CD14-positive monocyte (primary cell): ENCODE data around the gene SIGLEC1. TPM values are rescaled to one million over a fixed set of nuclear protein-coding genes. Genes with fewer than 3 reads are reported as not detected.

Experiments used
- DNase-seq, 3 donors: peaks; one replicate each; pipeline ENCODE4 v3.0.0-alpha.2; 2011 to 2022
- H2AFZ ChIP-seq: 2 replicates; pipeline ENCODE4 v1.6.0; 2012; ENCODE audit warnings: mild to moderate bottlenecking, low read depth, low read length, inconsistent platforms; ENCODE audit not compliant: insufficient read depth, poor library complexity, severe bottlenecking
- H3K27ac ChIP-seq, 2 donors: 1 replicate in 1 of 2; 2 replicates in 1 of 2; pipeline ENCODE4 v1.5.1; 2012 to 2013; ENCODE audit warnings: low read length in 2 of 2, control low read depth in 1 of 2, inconsistent platforms in 1 of 2, low read depth in 1 of 2, mild to moderate bottlenecking in 1 of 2
- H3K27me3 ChIP-seq, 2 donors: one replicate each; pipeline versions ENCODE4 v1.6.0 to v1.6.1; 2011 to 2013; ENCODE audit warnings: low read length in 2 of 2; ENCODE audit not compliant: control insufficient read depth in 2 of 2, insufficient read depth in 2 of 2
- H3K36me3 ChIP-seq, 2 donors: replicated peaks in 1 of 2; 1 replicate in 1 of 2; 2 replicates in 1 of 2; pipeline versions ENCODE4 v1.5.1 to v1.6.1; 2012 to 2013; ENCODE audit warnings: low read length in 2 of 2, control low read depth in 1 of 2, inconsistent platforms in 1 of 2, mild to moderate bottlenecking in 1 of 2; ENCODE audit not compliant: insufficient read depth in 2 of 2, control insufficient read depth in 1 of 2
- H3K4me1 ChIP-seq, 2 donors: 1 replicate in 1 of 2; 2 replicates in 1 of 2; pipeline versions ENCODE4 v1.5.1 to v1.6.1; 2012 to 2013; ENCODE audit warnings: low read length in 2 of 2, control low read depth in 1 of 2, inconsistent platforms in 1 of 2, mild to moderate bottlenecking in 1 of 2, moderate library complexity in 1 of 2; ENCODE audit not compliant: insufficient read depth in 2 of 2, control insufficient read depth in 1 of 2
- H3K4me2 ChIP-seq: replicated peaks from 2 replicates; pipeline ENCODE3; 2012; ENCODE audit warnings: low read length, moderate library complexity, mild to moderate bottlenecking; ENCODE audit not compliant: poor library complexity, severe bottlenecking; ENCODE audit errors: extremely low read depth
- H3K4me3 ChIP-seq, 3 experiments: fragments of 200-600 bp in 1 of 3; sonication (generic) in 1 of 3; replicated peaks in 1 of 3; 1 replicate in 2 of 3; 2 replicates in 1 of 3; pipeline ENCODE4 v1.5.1; 2011 to 2013; ENCODE audit warnings: low read length in 3 of 3, mild to moderate bottlenecking in 3 of 3, control low read depth in 2 of 3, low read depth in 2 of 3, inconsistent platforms in 1 of 3, moderate library complexity in 1 of 3
- H3K79me2 ChIP-seq: 2 replicates; pipeline ENCODE4 v1.6.0; 2012; ENCODE audit warnings: mild to moderate bottlenecking, control low read depth, inconsistent platforms, low read length, moderate library complexity; ENCODE audit not compliant: insufficient read depth
- H3K9ac ChIP-seq: 2 replicates; pipeline ENCODE4 v1.6.0; 2017; ENCODE audit warnings: low read length, mild to moderate bottlenecking; ENCODE audit not compliant: insufficient read depth, poor library complexity, severe bottlenecking
- H3K9me3 ChIP-seq, 2 donors: replicated peaks in 1 of 2; 1 replicate in 1 of 2; 2 replicates in 1 of 2; pipeline versions ENCODE4 v1.5.1 to v1.6.1; 2012 to 2013; ENCODE audit warnings: low read length in 2 of 2, control low read depth in 1 of 2; ENCODE audit not compliant: control insufficient read depth in 1 of 2, insufficient read depth in 1 of 2
- H4K20me1 ChIP-seq: 2 replicates; pipeline ENCODE4 v1.6.0; 2012; ENCODE audit warnings: mild to moderate bottlenecking, low read length, control low read depth, moderate library complexity; ENCODE audit not compliant: insufficient read depth
- H3K27ac Mint-ChIP-seq, 7 donors: one replicate each; pipeline ENCODE4 v1.8.0; 2020; ENCODE audit warnings: mild to moderate bottlenecking in 7 of 7, mixed read lengths in 7 of 7, moderate library complexity in 6 of 7, inconsistent platforms in 2 of 7
- H3K27me3 Mint-ChIP-seq, 3 donors: one replicate each; pipeline ENCODE4 v1.8.0; 2021 to 2022; ENCODE audit warnings: low read depth in 3 of 3, mild to moderate bottlenecking in 3 of 3, mixed read lengths in 3 of 3, moderate library complexity in 3 of 3, inconsistent platforms in 1 of 3
- H3K36me3 Mint-ChIP-seq, 2 donors: one replicate each; pipeline ENCODE4 v1.8.0; 2020; ENCODE audit warnings: mixed read lengths in 2 of 2, inconsistent platforms in 1 of 2, mild to moderate bottlenecking in 1 of 2
- H3K4me1 Mint-ChIP-seq: one replicate; pipeline ENCODE4 v1.8.0; 2020; ENCODE audit warnings: mild to moderate bottlenecking, mixed read lengths
- H3K4me3 Mint-ChIP-seq, 2 donors: one replicate each; pipeline ENCODE4 v1.8.0; 2020; ENCODE audit warnings: mild to moderate bottlenecking in 2 of 2, mixed read lengths in 2 of 2, moderate library complexity in 1 of 2
- H3K9me3 Mint-ChIP-seq, 7 donors: one replicate each; pipeline ENCODE4 v1.8.0; 2020 to 2022; ENCODE audit warnings: mixed read lengths in 7 of 7, mild to moderate bottlenecking in 6 of 7, moderate library complexity in 6 of 7, inconsistent platforms in 2 of 7
- WGBS: methylation state at CpG from one replicate; pipeline ENCODE4 v1.1.5; 2013; ENCODE audit warnings: missing lambda C conversion rate; ENCODE audit not compliant: insufficient coverage; 5-methylcytosine and 5-hydroxymethylcytosine counted together
- intact Hi-C, 2 donors: fragments of 100-400 bp; cut with micrococcal nuclease; formaldehyde crosslinking; loops; one replicate each; pipeline versions ENCODE4 v1.15.0 to v1.15.1; 2023
- polyA minus RNA-seq: library from RNA; depleted of rRNA, polyadenylated mRNA; stranded (reverse); fragments of >200 nt; gene quantifications from 2 replicates; pipeline ENCODE4 v1.2.3, GENCODE V29; 2012
- polyA plus RNA-seq, 3 donors: library from polyadenylated mRNA; depleted of rRNA in 1 of 3; unstranded in 2 of 3; stranded (reverse) in 1 of 3; fragments of 300-500 nt in 2 of 3; fragments of >200 nt in 1 of 3; fragmentation: Illumina TruSeq in 2 of 3; gene quantifications; 1 replicate in 2 of 3; 2 replicates in 1 of 3; pipeline ENCODE4 v1.2.3, GENCODE V29; 2012 to 2021
- total RNA-seq, 12 experiments: library from RNA in 1 of 12; stranded (reverse) in 1 of 12; fragments of 120-200 nt in 1 of 12; gene quantifications; one replicate each; pipeline ENCODE4 v1.2.4 and lab custom pipeline; 2013 to 2026; ENCODE audit warnings: mixed read lengths in 6 of 12, inconsistent platforms in 1 of 12
- TF ChIP-seq, protein P1 (sequence below): fragments of 200-600 bp; IDR thresholded peaks from one replicate; pipeline ENCODE4 v1.8.0; 2022; ENCODE audit warnings: antibody characterized with exemption, mild to moderate bottlenecking

Gene SIGLEC1
- total RNA-seq (2013): 2.2 TPM
- polyA plus RNA-seq (10 to 100 TPM in 1 of 3 donors, 1 to 10 TPM in 2; 1.6 to 23.5 (median 2.5) TPM), polyA minus RNA-seq (4.6 and 7.9 TPM in 2 replicates), total RNA-seq (lab: John Stamatoyannopoulos, UW) (2.7 to 27.7 (median 9.0) reads per million in 11 experiments)

DNA sequence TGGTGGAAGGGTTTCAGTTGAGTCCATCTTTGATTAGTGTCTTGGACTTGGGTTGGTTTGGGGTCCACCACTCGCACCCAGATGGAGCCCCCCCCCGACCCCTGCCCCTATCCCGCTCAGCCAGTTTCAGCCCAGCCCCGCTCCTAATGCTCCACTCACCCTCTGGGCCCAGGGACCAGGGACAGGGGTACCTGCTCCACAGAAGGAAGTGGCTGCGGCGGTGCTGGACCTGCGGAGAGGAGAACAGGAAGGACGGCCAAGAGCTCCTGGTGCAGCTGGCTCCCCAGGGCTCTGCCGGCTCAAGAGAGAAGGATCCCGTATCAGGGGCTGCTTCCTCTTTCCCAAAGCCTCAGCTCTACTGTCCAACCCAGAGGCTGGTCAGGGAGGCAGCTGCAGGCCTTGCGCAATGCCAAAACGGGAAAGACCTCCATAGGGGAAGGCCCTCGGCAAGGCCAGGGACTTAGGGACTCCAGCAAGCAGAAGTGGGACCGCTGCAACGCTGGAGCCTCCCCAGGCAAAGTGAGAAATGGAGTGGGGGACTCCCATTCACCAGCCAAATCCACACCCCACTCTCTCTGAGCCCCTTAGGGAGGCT lies at the start of gene SIGLEC1:
Gene SIGLEC1, minus strand, starts transcription at position 322 of the 595 bp plus-strand sequence. CDS start 5,472 bp downstream, outside the sequence.
- Histone ChIP-seq H3K4me2 (peak within 1 kb of the TSS; percentile 66), H3K79me2 (no peaks in the 10 kb centered on the region), H3K27ac (peak within 1 kb of the TSS; percentile 20 to 67), H3K9me3 (no peaks in the 10 kb centered on the region), H3K27me3 (no peaks in the 10 kb centered on the region), H3K9ac (peak within 1 kb of the TSS; percentile 7), H2AFZ (peak within 1 kb of the TSS; percentile 57), H3K36me3 (no peaks in the 10 kb centered on the region), H4K20me1 (no peaks in the 10 kb centered on the region), H3K4me3 (peak within 1 kb of the TSS; percentile 9 to 73 (median 16)), H3K4me1 (peaks cover 50 to 57% of the 10 kb centered on the region in 2 donors)
- Mint-ChIP-seq H3K4me3 (peak within 1 kb of the TSS; percentile 50 to 95), H3K4me1 (peaks cover 53% of the 10 kb centered on the region), H3K27ac (peak within 1 kb of the TSS; percentile 43 to 93 (median 88)), H3K9me3 (peaks cover 0 to 3% (median 0%) of the 10 kb centered on the region in 7 donors), H3K36me3 (no peaks in the 10 kb centered on the region), H3K27me3 (peaks cover 0 to 8% (median 2%) of the 10 kb centered on the region in 3 donors)
- WGBS: 0% methylated on average over 6 of the region's 15 CpGs
- peak; percentile 87 to 98 (median 88) for DNase-seq
- intact Hi-C loops: no loop called here
- TF ChIP-seq, protein P1, sequence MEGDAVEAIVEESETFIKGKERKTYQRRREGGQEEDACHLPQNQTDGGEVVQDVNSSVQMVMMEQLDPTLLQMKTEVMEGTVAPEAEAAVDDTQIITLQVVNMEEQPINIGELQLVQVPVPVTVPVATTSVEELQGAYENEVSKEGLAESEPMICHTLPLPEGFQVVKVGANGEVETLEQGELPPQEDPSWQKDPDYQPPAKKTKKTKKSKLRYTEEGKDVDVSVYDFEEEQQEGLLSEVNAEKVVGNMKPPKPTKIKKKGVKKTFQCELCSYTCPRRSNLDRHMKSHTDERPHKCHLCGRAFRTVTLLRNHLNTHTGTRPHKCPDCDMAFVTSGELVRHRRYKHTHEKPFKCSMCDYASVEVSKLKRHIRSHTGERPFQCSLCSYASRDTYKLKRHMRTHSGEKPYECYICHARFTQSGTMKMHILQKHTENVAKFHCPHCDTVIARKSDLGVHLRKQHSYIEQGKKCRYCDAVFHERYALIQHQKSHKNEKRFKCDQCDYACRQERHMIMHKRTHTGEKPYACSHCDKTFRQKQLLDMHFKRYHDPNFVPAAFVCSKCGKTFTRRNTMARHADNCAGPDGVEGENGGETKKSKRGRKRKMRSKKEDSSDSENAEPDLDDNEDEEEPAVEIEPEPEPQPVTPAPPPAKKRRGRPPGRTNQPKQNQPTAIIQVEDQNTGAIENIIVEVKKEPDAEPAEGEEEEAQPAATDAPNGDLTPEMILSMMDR: no peak

DNA sequence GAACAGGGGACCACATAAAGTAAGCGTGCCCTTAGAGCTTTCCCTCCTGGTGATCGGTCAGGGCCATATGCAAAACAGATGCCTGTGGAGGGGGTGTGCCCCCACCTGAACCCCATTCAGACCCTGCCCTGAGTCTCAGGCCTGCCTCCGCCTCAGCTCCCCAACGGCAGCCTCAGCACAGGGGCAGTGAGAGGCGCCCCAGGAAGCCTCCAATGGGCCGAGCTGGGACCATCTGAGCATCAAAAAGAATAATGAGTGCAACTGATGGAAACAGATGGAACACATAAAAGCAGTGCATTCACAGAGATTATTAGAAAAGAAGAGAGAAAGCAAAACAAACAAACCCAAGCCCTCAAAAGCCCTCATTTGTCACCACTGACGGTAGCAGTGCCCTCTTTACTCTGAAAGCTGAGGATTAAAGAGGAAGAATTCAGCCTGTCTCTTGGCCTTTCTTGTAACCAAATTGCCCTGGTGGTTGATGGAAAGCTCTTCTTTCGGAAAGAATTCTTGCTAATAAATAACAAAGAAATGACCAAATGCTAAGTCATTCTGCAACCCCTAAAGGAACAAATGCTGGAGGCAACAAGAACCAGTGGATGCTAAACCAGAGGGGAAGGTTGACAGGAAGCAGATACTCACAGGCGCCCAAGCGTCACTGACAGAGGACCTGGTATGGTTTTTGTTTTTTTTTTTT lies 48.4 kb upstream of the SIGLEC1 start:
- Histone ChIP-seq H3K9me3 (no peaks in the 10 kb centered on the region), H3K27me3 (no peaks in the 10 kb centered on the region), H3K27ac (peak overlapping the region; percentile 6 to 67), H3K9ac (no peak overlapping the region), H3K79me2 (peaks cover 83% of the 10 kb centered on the region), H4K20me1 (peaks cover 30% of the 10 kb centered on the region), H2AFZ (no peak overlapping the region), H3K36me3 (peaks cover 37 to 57% of the 10 kb centered on the region in 2 donors), H3K4me3 (no peak overlapping the region), H3K4me2 (no peak overlapping the region), H3K4me1 (peaks cover 59 to 67% of the 10 kb centered on the region in 2 donors)
- no peak overlapping the region for H3K4me3 Mint-ChIP-seq
- peak overlapping the region in 5 of 7 donors; percentile 42 to 78 (median 57) for H3K27ac Mint-ChIP-seq
- peaks cover 0 to 6% (median 0%) of the 10 kb centered on the region in 3 donors for H3K27me3 Mint-ChIP-seq
- no peak for DNase-seq
- 79% methylated on average over 8 of the region's 10 CpGs for WGBS
- intact Hi-C loops: loop anchor here (10.0 kb wide), 2 partner anchors 54 to 64 kb away; partner anchors contain the start of gene AP5S1 (in 1 of the 2)
- H3K4me1 Mint-ChIP-seq: peaks cover 78% of the 10 kb centered on the region
- peaks cover 42 to 56% of the 10 kb centered on the region in 2 donors for H3K36me3 Mint-ChIP-seq
- TF ChIP-seq, protein P1: no peak
- H3K9me3 Mint-ChIP-seq: no peaks in the 10 kb centered on the region
